ENCODE results near the gene EXOC2.
"Not testable (repeated sequence)": the region's sequence is repeated elsewhere in the genome, so short reads cannot be mapped to it uniquely, and the experiment has no call there.

Gene EXOC2

DNA sequence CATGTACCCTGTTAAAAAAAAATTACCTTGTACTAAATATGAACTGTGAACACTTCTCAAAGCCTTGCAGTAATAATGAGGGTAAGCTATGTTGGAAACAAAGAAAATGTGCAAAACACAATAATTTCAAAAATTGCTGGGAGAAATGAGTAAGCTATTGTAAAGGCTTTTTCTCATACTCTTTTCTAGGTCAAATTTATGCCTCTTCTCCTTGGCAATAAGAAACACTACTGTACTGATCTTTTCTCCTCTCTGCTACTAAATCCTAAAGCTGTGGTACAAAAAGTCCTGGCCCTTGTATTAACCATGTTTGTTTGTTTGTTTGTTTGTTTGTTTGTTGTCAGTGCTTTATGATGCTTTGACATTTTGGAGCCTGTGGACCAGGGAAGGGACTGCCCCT is 18.5 kb downstream of the EXOC2 start:
- Mint-ChIP-seq H3K27me3 (no peaks in the 10 kb centered on the region), H3K4me1 (peaks cover 23% of the 10 kb centered on the region), H3K4me3 (no peak overlapping the region), H3K9me3 (peaks cover 9% of the 10 kb centered on the region in 2 donors), H3K27ac (no peak overlapping the region)
- no peak for DNase-seq
- ATAC-seq, result no peak

DNA sequence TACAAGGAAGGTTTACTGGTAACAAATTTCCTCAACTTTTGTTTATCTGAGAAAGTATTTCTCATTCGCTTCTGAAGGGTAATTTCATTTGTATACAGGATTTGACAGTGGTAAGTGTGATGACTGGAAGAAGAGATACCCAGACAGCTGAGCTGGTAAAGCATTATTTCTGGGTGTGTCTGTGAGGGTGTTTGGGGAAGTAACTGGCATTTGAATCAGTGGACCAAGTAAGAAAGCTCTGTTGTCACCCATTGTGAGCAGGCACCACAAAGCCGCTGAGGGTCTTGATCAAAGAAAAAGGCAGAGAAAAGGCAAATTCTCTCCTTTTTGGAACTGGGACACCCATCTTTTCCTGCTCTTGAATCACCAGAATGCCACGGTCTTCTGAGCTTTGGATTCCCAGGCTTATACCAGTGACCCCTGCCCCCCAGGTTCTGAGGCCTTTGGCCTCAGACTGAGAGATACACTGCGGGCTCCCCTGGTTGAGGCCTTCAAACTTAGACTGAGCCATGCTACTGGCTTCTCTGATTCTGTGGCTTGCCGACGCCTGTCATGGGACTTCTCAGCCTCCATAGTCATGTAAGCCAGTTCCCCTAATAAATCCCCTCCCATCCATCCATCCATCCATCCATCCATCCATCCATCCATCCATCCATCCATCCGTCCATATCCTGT is 25.5 kb downstream of the EXOC2 start:
- H3K4me3 Mint-ChIP-seq, result no peak overlapping the region
- ATAC-seq, result no peak
- peaks cover 14 to 19% of the 10 kb centered on the region in 2 donors for H3K9me3 Mint-ChIP-seq
- H3K4me1 Mint-ChIP-seq, result peaks cover 32% of the 10 kb centered on the region
- H3K27ac Mint-ChIP-seq, result no peak overlapping the region
- H3K27me3 Mint-ChIP-seq, result no peaks in the 10 kb centered on the region
- no peak for DNase-seq

DNA sequence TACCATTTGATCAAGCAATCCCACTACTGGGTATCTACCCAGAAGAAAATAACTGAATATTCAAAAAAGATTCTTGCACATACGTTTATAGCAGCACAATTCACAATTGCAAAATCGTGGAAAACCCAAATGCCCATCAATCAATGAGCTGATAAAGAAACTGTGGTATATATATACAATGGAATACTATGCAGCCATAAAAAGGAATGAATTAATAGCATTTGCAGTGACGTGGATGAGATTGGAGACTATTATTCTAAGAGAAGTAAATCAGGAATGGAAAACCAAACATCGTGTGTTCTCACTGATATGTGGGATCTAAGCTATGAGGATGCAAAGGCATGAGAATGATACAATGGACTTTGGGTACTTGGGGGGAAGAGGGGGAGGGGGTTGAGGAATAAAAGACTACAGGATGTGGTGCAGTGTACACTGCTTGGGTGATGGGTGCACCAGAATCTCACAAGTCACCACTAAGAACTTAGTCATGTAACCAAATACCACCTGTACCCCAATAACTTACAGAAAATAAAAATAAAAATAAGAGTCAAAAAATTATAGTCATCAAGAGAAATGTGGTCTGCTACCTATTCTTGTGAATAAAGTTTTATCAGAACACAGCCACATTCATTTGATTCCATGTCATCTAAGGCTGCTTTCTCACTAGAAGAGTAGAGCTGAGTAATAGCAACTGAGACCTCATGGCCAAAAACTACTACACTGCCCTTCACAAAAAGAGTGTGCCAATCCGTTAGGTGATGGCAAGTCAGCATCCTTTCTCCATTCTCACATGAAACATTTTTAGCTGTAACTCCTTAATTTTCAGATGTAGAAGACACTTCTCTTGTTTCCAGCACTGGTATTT is 27.3 kb downstream of the EXOC2 start:
- peaks cover 8 to 13% of the 10 kb centered on the region in 2 donors for H3K9me3 Mint-ChIP-seq
- H3K4me3 Mint-ChIP-seq, result no peak overlapping the region
- DNase-seq, result no peak
- no peaks in the 10 kb centered on the region for H3K27me3 Mint-ChIP-seq
- peak; percentile 49 for ATAC-seq
- peaks cover 49% of the 10 kb centered on the region for H3K4me1 Mint-ChIP-seq
- no peak overlapping the region for H3K27ac Mint-ChIP-seq

GRCh38 chr6:663788-664187 is 29.2 kb downstream of the EXOC2 start:
- H3K9me3 Mint-ChIP-seq, result peaks cover 8 to 13% of the 10 kb centered on the region in 2 donors
- ATAC-seq, H3K27me3 Mint-ChIP-seq, H3K4me3 Mint-ChIP-seq, DNase-seq, H3K27ac Mint-ChIP-seq: not testable (repeated sequence)
- peaks cover 68% of the 10 kb centered on the region for H3K4me1 Mint-ChIP-seq

DNA sequence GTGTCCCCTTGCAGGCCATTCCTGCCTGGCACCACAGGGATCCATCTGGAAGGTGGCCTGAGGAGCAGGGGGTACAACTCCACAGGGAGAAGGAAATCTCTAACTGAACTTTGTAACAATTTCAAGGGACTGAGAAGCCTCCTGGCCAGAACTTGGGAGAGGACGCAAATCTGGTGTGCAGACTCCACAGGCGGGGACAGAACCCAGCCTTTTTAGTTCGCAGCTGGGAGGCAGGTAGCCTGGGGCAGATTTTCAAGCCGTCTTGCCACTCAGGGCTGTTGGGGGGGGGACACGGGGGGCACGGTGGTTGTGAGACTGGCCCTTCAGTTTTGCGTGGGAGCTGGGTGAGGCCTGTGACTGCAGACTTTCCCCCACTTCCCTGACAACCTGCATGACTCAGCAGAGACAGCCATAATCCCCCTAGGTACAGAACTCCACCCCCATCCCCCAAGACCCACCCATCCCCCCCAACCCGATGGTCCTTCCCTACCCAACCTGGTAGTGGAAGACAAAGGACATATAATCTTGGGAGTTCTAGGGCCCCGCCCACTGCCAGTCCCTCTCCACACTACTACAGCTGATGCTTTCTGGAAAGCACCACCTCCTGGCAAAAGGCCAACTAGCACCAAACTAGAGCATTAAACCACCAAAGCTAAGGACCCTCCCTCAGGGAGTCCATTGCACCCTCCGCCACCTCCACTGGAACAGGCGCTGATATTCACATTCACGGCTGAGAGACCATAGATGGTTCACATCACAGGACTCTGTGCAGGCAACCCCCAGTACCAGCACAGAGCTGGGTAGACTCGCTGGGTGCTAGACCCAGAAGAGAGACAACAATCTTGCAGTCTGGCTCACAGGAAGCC is 33.0 kb downstream of the EXOC2 start:
- H3K27me3 Mint-ChIP-seq, result no peaks in the 10 kb centered on the region
- H3K9me3 Mint-ChIP-seq, result peaks cover under 1 to 7% of the 10 kb centered on the region in 2 donors
- peak overlapping the region; percentile 53 to 68 for H3K4me3 Mint-ChIP-seq
- peak in 1 of 2 donors; percentile 4 for DNase-seq
- peak overlapping the region; percentile 38 to 88 for H3K27ac Mint-ChIP-seq
- H3K4me1 Mint-ChIP-seq, result peaks cover 71% of the 10 kb centered on the region
- peak; percentile 50 for ATAC-seq

DNA sequence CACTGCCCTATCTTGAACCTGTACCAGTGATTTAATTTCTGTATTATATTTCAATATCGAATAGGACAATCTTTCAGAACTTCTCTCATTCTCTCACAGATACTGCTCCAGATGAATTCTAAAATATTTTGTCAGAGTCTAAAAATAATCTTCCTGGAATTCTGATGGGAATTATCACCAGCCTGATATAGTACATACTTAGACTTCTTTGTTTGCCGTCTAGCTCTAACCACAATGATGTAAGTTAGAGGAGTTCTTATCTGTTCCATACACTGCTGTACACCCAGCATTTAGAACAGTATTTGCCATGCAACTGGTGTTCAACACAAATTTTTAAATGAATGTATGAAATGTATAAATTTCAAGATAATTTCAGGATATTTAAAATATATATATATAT is 34.7 kb downstream of the EXOC2 start:
- Mint-ChIP-seq H3K4me1 (peaks cover 55% of the 10 kb centered on the region), H3K4me3 (no peak overlapping the region), H3K27me3 (no peaks in the 10 kb centered on the region), H3K27ac (no peak overlapping the region), H3K9me3 (peaks cover 0 to 7% of the 10 kb centered on the region in 2 donors)
- no peak for ATAC-seq
- DNase-seq, result no peak

DNA sequence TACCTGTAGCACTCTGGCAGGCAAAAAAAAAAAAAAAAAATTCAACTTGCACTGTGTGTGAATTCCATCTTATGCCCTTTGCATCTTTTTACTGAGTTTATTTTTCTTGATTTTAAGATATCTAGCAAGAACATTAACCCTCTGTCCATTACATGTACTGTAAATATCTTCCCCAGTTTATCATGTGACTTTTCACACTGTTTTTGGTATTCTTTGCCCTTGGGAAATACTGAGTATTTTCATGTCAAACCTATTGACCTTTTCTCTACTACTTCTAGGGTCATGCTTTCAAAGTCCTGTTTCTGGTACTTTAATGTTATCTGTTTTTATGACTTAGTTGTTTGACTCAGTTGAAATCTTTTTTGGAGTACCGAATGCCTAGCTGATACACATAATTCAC is 35.2 kb downstream of the EXOC2 start:
- H3K9me3 Mint-ChIP-seq, result peaks cover 0 to 7% of the 10 kb centered on the region in 2 donors
- H3K27me3 Mint-ChIP-seq, result no peaks in the 10 kb centered on the region
- ATAC-seq, result no peak
- peaks cover 55% of the 10 kb centered on the region for H3K4me1 Mint-ChIP-seq
- H3K4me3 Mint-ChIP-seq, result no peak overlapping the region
- no peak for DNase-seq
- H3K27ac Mint-ChIP-seq, result no peak overlapping the region

- Mint-ChIP-seq H3K4me1 (peaks cover 45% of the 10 kb centered on the region), H3K27me3 (no peaks in the 10 kb centered on the region), H3K4me3 (no peak within 1 kb of the TSS), H3K27ac (no peak within 1 kb of the TSS), H3K9me3 (peaks cover 0 to 7% of the 10 kb centered on the region in 2 donors)
- ATAC-seq (no peak), DNase-seq (no peak)
Observed at GRCh38 chr6:656460-657252, 36.3 kb downstream of the EXOC2 start, which contains the start of gene HUS1B. TSS of gene HUS1B (minus strand) at chr6:657100. CDS start at chr6:656944, 156 bp downstream.

GRCh38 chr6:654136-654535 is 38.8 kb downstream of the EXOC2 start:
- Mint-ChIP-seq H3K4me1 (peaks cover 20% of the 10 kb centered on the region), H3K9me3 (peaks cover 0 to 7% of the 10 kb centered on the region in 2 donors), H3K27ac (peak overlapping the region in 1 of 2 donors; percentile 12), H3K27me3 (no peaks in the 10 kb centered on the region), H3K4me3 (no peak overlapping the region)
- no peak for DNase-seq
- no peak for ATAC-seq

- Mint-ChIP-seq H3K4me1 (peaks cover 9% of the 10 kb centered on the region), H3K4me3 (no peak overlapping the region), H3K27ac (no peak overlapping the region), H3K27me3 (no peaks in the 10 kb centered on the region), H3K9me3 (peaks cover 0 to 7% of the 10 kb centered on the region in 2 donors)
- DNase-seq, result no peak
- no peak for ATAC-seq
Observed at GRCh38 chr6:652865-653264, 40.1 kb downstream of the EXOC2 start.

DNA sequence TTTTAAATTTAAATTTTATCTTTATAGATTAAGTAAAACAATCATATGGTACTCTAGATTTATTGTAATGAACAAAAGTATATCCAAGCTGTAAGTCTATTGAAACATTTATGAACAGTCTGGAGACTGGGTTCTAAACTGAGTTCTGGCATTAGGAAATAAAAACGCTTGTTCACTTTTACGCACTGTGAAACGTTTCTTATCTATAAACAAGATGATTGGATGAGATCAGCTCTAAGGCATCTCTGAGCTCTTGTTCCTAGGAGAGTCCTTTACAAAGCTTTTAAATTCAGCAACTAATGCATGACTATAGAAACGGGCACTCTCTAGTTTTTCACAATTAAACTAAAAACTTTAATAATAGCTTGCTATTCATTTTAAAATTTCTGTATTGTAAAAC is 42.8 kb downstream of the EXOC2 start:
- Mint-ChIP-seq H3K4me3 (no peak overlapping the region), H3K27me3 (no peaks in the 10 kb centered on the region), H3K4me1 (peaks cover 22% of the 10 kb centered on the region), H3K27ac (no peak overlapping the region), H3K9me3 (peaks cover 0 to 7% of the 10 kb centered on the region in 2 donors)
- ATAC-seq (no peak), DNase-seq (no peak)

DNA sequence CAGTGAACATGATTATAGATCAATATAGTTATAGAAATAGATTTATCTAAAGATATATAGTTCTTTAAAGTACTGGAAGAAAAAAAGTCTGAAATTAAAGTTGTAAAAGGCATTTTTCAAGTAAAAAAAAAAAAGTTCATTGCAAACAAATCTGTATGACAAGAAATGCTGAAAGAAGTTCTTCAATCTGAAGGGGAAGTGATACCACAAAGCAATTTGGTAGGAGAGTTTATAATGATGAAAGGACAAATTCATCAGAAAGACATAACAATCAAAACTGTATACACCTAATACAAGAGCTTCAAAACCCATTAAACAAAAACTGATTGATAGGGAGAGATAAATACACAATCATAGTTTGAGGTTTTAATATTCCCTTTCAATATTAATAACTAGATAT is 50.1 kb downstream of the EXOC2 start:
- Mint-ChIP-seq H3K27ac (no peak overlapping the region), H3K4me3 (no peak overlapping the region), H3K9me3 (peaks cover 0 to 7% of the 10 kb centered on the region in 2 donors), H3K4me1 (peaks cover 27% of the 10 kb centered on the region), H3K27me3 (no peaks in the 10 kb centered on the region)
- no peak for ATAC-seq
- no peak for DNase-seq

DNA sequence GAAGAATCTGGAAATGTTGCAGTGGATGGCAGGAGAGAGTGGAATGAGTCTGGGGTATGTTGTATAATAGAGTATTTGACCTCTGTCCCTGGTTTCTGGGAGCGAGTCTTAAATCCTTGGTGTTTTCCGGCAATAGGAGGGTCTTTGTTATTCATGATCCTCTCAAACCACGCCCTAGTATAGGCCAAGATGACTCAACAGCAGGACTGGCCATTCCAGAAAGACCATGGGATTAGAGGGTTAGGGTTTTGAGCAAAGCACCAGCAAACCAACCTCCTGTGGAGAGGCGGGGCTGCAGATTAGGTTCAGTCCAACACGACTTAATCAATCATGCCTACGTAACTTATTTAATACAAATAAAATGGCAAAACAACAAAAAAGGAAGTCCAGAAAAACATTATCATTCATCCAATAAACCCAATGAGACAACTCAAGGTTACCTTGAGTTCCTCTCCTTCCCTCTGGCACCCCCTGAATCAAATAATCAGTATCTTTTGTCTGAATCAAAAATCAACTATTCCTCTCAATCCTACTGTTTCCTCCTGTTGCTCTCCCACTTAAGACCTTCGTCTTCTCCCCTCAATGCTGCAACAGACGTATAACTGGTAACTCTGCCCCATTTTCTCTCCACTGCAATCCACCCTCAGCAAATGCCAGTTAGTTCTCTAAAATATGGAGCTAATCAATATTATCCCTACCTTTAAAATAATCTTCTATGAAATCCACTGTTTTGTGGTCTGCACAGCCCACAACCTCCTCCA is 51.5 kb downstream of the EXOC2 start:
- H3K4me3 Mint-ChIP-seq, result no peak overlapping the region
- H3K27ac Mint-ChIP-seq, result no peak overlapping the region
- no peaks in the 10 kb centered on the region for H3K27me3 Mint-ChIP-seq
- peaks cover 0 to 7% of the 10 kb centered on the region in 2 donors for H3K9me3 Mint-ChIP-seq
- DNase-seq (no peak), ATAC-seq (no peak)
- H3K4me1 Mint-ChIP-seq, result peaks cover 26% of the 10 kb centered on the region

- Mint-ChIP-seq H3K27ac (no peak overlapping the region), H3K4me3 (no peak overlapping the region), H3K9me3 (no peaks in the 10 kb centered on the region)
Observed at GRCh38 chr6:636488-636887, 56.5 kb downstream of the EXOC2 start.

More at GRCh38 chr6:636488-636887, 56.5 kb downstream of the EXOC2 start:
- no peaks in the 10 kb centered on the region for H3K27me3 Mint-ChIP-seq
- ATAC-seq (peak; percentile 80), DNase-seq (no peak)
- peaks cover 15% of the 10 kb centered on the region for H3K4me1 Mint-ChIP-seq

Measured in stimulated activated naive CD8-positive, alpha-beta T cell treated with anti-CD3 and anti-CD28 coated beads, Interleukin-15, amount 100 ng/mL, for 72 hours (primary cell).